IMR-90 (cell line): ENCODE measurements around the gene HPCAL4. TPM values are rescaled to one million over a fixed set of nuclear protein-coding genes. Genes with fewer than 3 reads are reported as not detected.

Experiments used
- ATAC-seq: fragments of 200-7000 bp; cut with Tn5 transposase; 2 replicates; pipeline ENCODE4 v1.9.1; 2020; ENCODE audit warnings: low read depth, mild to moderate bottlenecking, moderate library complexity
- BruUV-seq: library from RNA; stranded (reverse); fragments of 400-500 nt; replicated peaks from 2 replicates; lab custom pipeline; 2021; lab: Mats Ljungman, UMichigan
- CTCF ChIA-PET: fragments of 300-600 bp; formaldehyde crosslinking; extraction: SDS; loops from one replicate; lab custom pipeline; 2021; ENCODE audit warnings: antibody characterized with exemption; lab: Yijun Ruan, JAX
- POLR2A ChIA-PET: fragments of 300-600 bp; sonication (Branson Sonifier 250); formaldehyde crosslinking; loops from one replicate; lab custom pipeline; 2022; ENCODE audit warnings: antibody characterized with exemption; ENCODE audit not compliant: unreplicated experiment; lab: Charles Lee
- DNase-seq: peaks from one replicate; pipeline ENCODE4 v3.0.0; 2013
- H2AFZ ChIP-seq: replicated peaks from 2 replicates; pipeline ENCODE3; 2013; ENCODE audit warnings: low read length, mild to moderate bottlenecking; ENCODE audit not compliant: poor library complexity
- H2AK5ac ChIP-seq: 2 replicates; pipeline ENCODE4 v1.6.1; 2013; ENCODE audit warnings: low read depth, low read length, inconsistent platforms
- H2AK9ac ChIP-seq: replicated peaks from 2 replicates; pipeline ENCODE3; 2013; ENCODE audit warnings: mild to moderate bottlenecking, low read depth, low read length, moderate library complexity; ENCODE audit not compliant: poor library complexity
- H2BK120ac ChIP-seq: 2 replicates; pipeline ENCODE4 v1.6.1; 2013; ENCODE audit warnings: low read depth, low read length, inconsistent platforms
- H2BK15ac ChIP-seq: 3 replicates; pipeline ENCODE4 v1.6.1; 2013; ENCODE audit warnings: low read depth, low read length, inconsistent platforms
- H2BK20ac ChIP-seq: 2 replicates; pipeline ENCODE4 v1.6.1; 2013; ENCODE audit warnings: low read depth, mild to moderate bottlenecking, inconsistent platforms, low read length, moderate library complexity
- H2BK5ac ChIP-seq: 2 replicates; pipeline ENCODE4 v1.6.1; 2013; ENCODE audit warnings: mild to moderate bottlenecking, low read depth, low read length, inconsistent platforms; ENCODE audit not compliant: poor library complexity, severe bottlenecking
- H3K14ac ChIP-seq: replicated peaks from 2 replicates; pipeline ENCODE4 v1.6.1; 2013; ENCODE audit warnings: low read depth, low read length, inconsistent platforms
- H3K18ac ChIP-seq: 2 replicates; pipeline ENCODE4 v1.6.1; 2013; ENCODE audit warnings: low read depth, low read length, control low read depth
- H3K23ac ChIP-seq: 2 replicates; pipeline ENCODE4 v1.6.1; 2013; ENCODE audit warnings: low read depth, low read length, inconsistent platforms
- H3K27ac ChIP-seq: 2 replicates; pipeline ENCODE4 v1.5.1; 2013; ENCODE audit warnings: mild to moderate bottlenecking, control low read depth, low read length; ENCODE audit not compliant: insufficient read depth
- H3K27me3 ChIP-seq: 2 replicates; pipeline ENCODE4 v1.6.1; 2013; ENCODE audit warnings: low read length; ENCODE audit not compliant: control insufficient read depth, insufficient read depth
- H3K36me3 ChIP-seq: 2 replicates; pipeline ENCODE4 v1.6.1; 2013; ENCODE audit warnings: low read length, mixed read lengths; ENCODE audit not compliant: control insufficient read depth, insufficient read depth
- H3K4ac ChIP-seq: 2 replicates; pipeline ENCODE4 v1.6.1; 2013; ENCODE audit warnings: low read depth, low read length, inconsistent platforms
- H3K4me1 ChIP-seq: 2 replicates; pipeline ENCODE4 v1.6.1; 2013; ENCODE audit warnings: low read length, mixed read lengths; ENCODE audit not compliant: control insufficient read depth, insufficient read depth
- H3K4me2 ChIP-seq: 2 replicates; pipeline ENCODE4 v1.6.1; 2013; ENCODE audit warnings: low read depth, mild to moderate bottlenecking, control low read depth, low read length, moderate library complexity
- H3K4me3 ChIP-seq: 2 replicates; pipeline ENCODE4 v1.5.1; 2013; ENCODE audit warnings: low read depth, mild to moderate bottlenecking, control low read depth, low read length, moderate library complexity; ENCODE audit not compliant: insufficient read depth
- H3K56ac ChIP-seq: 2 replicates; pipeline ENCODE4 v1.6.1; 2013; ENCODE audit warnings: low read length, inconsistent platforms; ENCODE audit not compliant: insufficient read depth; ENCODE audit errors: extremely low read depth
- H3K79me1 ChIP-seq, 2 experiments: 2 replicates each; pipeline ENCODE4 v1.6.1; 2013; ENCODE audit warnings: low read length in 2 of 2, inconsistent platforms in 1 of 2, low read depth in 1 of 2
- H3K9ac ChIP-seq: 2 replicates; pipeline ENCODE4 v1.6.1; 2013; ENCODE audit warnings: low read depth, low read length, control low read depth
- H3K9me1 ChIP-seq: 2 replicates; pipeline ENCODE4 v1.6.1; 2013; ENCODE audit warnings: low read length, inconsistent platforms; ENCODE audit not compliant: insufficient read depth
- H3K9me3 ChIP-seq: 2 replicates; pipeline ENCODE4 v1.6.1; 2013; ENCODE audit warnings: low read length; ENCODE audit not compliant: control insufficient read depth, insufficient read depth
- H4K20me1 ChIP-seq: 2 replicates; pipeline ENCODE4 v1.6.1; 2013; ENCODE audit warnings: low read length, inconsistent platforms; ENCODE audit not compliant: insufficient read depth
- H4K5ac ChIP-seq: 2 replicates; pipeline ENCODE4 v1.6.1; 2013; ENCODE audit warnings: mild to moderate bottlenecking, low read depth, low read length, control low read depth
- H4K8ac ChIP-seq, 2 experiments: 2 replicates each; pipeline ENCODE4 v1.6.1; 2013; ENCODE audit warnings: low read depth in 2 of 2, low read length in 2 of 2, control low read depth in 1 of 2, inconsistent platforms in 1 of 2
- H4K91ac ChIP-seq: 2 replicates; pipeline ENCODE4 v1.6.1; 2013; ENCODE audit warnings: low read depth, low read length, inconsistent platforms; ENCODE audit not compliant: insufficient read depth
- BHLHE40 ChIP-seq: fragments of 150-350 bp; IDR thresholded peaks from 2 replicates; pipeline ENCODE4 v1.6.1; 2016; ENCODE audit warnings: mild to moderate bottlenecking, low read depth, low read length
- CEBPB ChIP-seq: IDR thresholded peaks from 2 replicates; pipeline ENCODE4 v1.6.1; 2012; ENCODE audit warnings: low read depth, low read length, improper control_type of control experiment
- CHD1 ChIP-seq: IDR thresholded peaks from 2 replicates; pipeline ENCODE4 v1.6.1; 2012; ENCODE audit warnings: low read depth, low read length, improper control_type of control experiment
- CTCF ChIP-seq: conservative IDR thresholded peaks from 2 replicates; pipeline ENCODE4 v1.5.1; 2012; ENCODE audit warnings: mild to moderate bottlenecking, low read depth, low read length, improper control_type of control experiment
- ELK1 ChIP-seq: fragments of 150-350 bp; IDR thresholded peaks from 2 replicates; pipeline ENCODE4 v1.6.1; 2016; ENCODE audit warnings: low read depth, mild to moderate bottlenecking, low read length, moderate library complexity, borderline replicate concordance
- FOS ChIP-seq: fragments of 150-350 bp; IDR thresholded peaks from 2 replicates; pipeline ENCODE4 v1.6.1; 2016; ENCODE audit warnings: low read depth, low read length
- MAFK ChIP-seq: IDR thresholded peaks from 2 replicates; pipeline ENCODE4 v1.6.1; 2012; ENCODE audit warnings: low read depth, low read length, improper control_type of control experiment
- MAZ ChIP-seq: IDR thresholded peaks from 2 replicates; pipeline ENCODE4 v1.6.1; 2012; ENCODE audit warnings: low read depth, mild to moderate bottlenecking, low read length, improper control_type of control experiment, moderate library complexity, borderline replicate concordance
- MXI1 ChIP-seq: IDR thresholded peaks from 2 replicates; pipeline ENCODE4 v1.6.1; 2012; ENCODE audit warnings: low read depth, mild to moderate bottlenecking, low read length, moderate library complexity, borderline replicate concordance
- NFE2L2 ChIP-seq: fragments of 150-350 bp; IDR thresholded peaks from 2 replicates; pipeline ENCODE4 v1.6.1; 2016; ENCODE audit warnings: low read depth, mild to moderate bottlenecking, low read length
- POLR2A ChIP-seq: IDR thresholded peaks from 2 replicates; pipeline ENCODE4 v1.6.1; 2012; ENCODE audit warnings: mild to moderate bottlenecking, low read depth, low read length
- RAD21 ChIP-seq: IDR thresholded peaks from 2 replicates; pipeline ENCODE4 v1.6.1; 2012; ENCODE audit warnings: low read length, improper control_type of control experiment
- RCOR1 ChIP-seq: IDR thresholded peaks from 2 replicates; pipeline ENCODE4 v1.6.1; 2012; ENCODE audit warnings: mild to moderate bottlenecking, low read length, improper control_type of control experiment; ENCODE audit not compliant: insufficient replicate concordance
- SMC3 ChIP-seq: fragments of 150-350 bp; IDR thresholded peaks from 2 replicates; pipeline ENCODE4 v1.6.1; 2016; ENCODE audit warnings: low read depth, mild to moderate bottlenecking, antibody characterized with exemption, low read length, moderate library complexity
- USF2 ChIP-seq: fragments of 150-350 bp; IDR thresholded peaks from 2 replicates; pipeline ENCODE4 v1.6.1; 2017; ENCODE audit warnings: mild to moderate bottlenecking, antibody characterized with exemption, low read length, low read depth
- dilution Hi-C: fragments of 300-500 bp; cut with HindIII; formaldehyde crosslinking; loops from one replicate; pipeline ENCODE4 v1.14.3; 2018; ENCODE audit warnings: low sequenced_read_pairs; ENCODE audit not compliant: unreplicated experiment
- in situ Hi-C: fragments of 300-500 bp; cut with MboI; formaldehyde crosslinking; loops from 3 replicates; pipeline ENCODE4 v1.14.3; 2019; ENCODE audit warnings: low sequenced_read_pairs, inconsistent platforms, mixed read lengths
- intact Hi-C: fragments of 100-400 bp; cut with micrococcal nuclease; formaldehyde crosslinking; loops from 2 replicates; pipeline ENCODE4 v1.10.0; 2022
- polyA plus RNA-seq, 3 experiments: library from polyadenylated mRNA; depleted of rRNA; stranded (reverse); fragments of >200 nt; gene quantifications; 2 replicates each; pipeline ENCODE4 v1.2.3, GENCODE V29; 2012; ENCODE audit warnings: low replicate concordance in 1 of 3
- total RNA-seq: library from RNA; depleted of rRNA; stranded (reverse); fragments of >200 nt; gene quantifications from 2 replicates; pipeline ENCODE4 v1.2.3, GENCODE V29; 2012

HPCAL4 gene
- total and polyA plus RNA-seq, 2 of the 4 experiments (the other 2 are of a cell fraction) = 0.02 TPM; not detected in 1

GRCh38 chr1:39689635-39690034, 1.6 kb downstream of the HPCAL4 start:
- Histone ChIP-seq H3K27ac (no peak overlapping the region), H3K4ac (no peak overlapping the region), H3K4me3 (no peak overlapping the region), H3K14ac (no peak overlapping the region), H3K4me1 (no peaks in the 10 kb centered on the region; the same call in 1 of the 2 replicates), H3K9ac (no peak overlapping the region), H4K20me1 (no peaks in the 10 kb centered on the region; the same call in 1 of the 2 replicates), H2BK5ac (no peak overlapping the region), H4K8ac (no peak overlapping the region), H2BK120ac (no peak overlapping the region), H2BK20ac (no peak overlapping the region), H3K23ac (no peak overlapping the region), H3K4me2 (no peak overlapping the region), H2AK5ac (no peak overlapping the region), H3K36me3 (no peaks in the 10 kb centered on the region), H4K91ac (no peak overlapping the region), H3K9me1 (no peaks in the 10 kb centered on the region), H3K27me3 (peaks cover 88% of the 10 kb centered on the region), H2AK9ac (no peak overlapping the region), H3K56ac (no peak overlapping the region), H3K79me1 (no peaks in the 10 kb centered on the region), H2AFZ (no peak overlapping the region), H3K9me3 (peaks cover 2% of the 10 kb centered on the region; the same call in 1 of the 2 replicates), H4K5ac (no peak overlapping the region), H3K18ac (no peak overlapping the region), H2BK15ac (no peak overlapping the region)
- ChIA-PET POLR2A (no interaction called here), CTCF (interaction anchor here (0.6 kb wide), 1 partner anchor 13 kb away, joined by 3 read pairs; no protein-coding TSS in a partner anchor)
- no peak for DNase-seq
- intact Hi-C loops (no loop called here), in situ Hi-C loops (no loop called here), dilution Hi-C loops (no loop called here)
- TF ChIP-seq FOS (no peak), POLR2A (no peak), CHD1 (no peak), BHLHE40 (no peak), MAFK (no peak), MAZ (no peak), USF2 (no peak), NFE2L2 (no peak), CTCF (no peak), RCOR1 (no peak), MXI1 (no peak), ELK1 (no peak), RAD21 (no peak), CEBPB (no peak), SMC3 (no peak)
- no peak for ATAC-seq
- no TSS peak for BruUV-seq
